ENCODE results near the gene FXYD4.
A peak's percentile ranks its signal among the peaks of the same experiment; 100 is the strongest.
"Not testable (repeated sequence)": the region's sequence is repeated elsewhere in the genome, so short reads cannot be mapped to it uniquely, and the experiment has no call there.

The FXYD4 gene

DNA sequence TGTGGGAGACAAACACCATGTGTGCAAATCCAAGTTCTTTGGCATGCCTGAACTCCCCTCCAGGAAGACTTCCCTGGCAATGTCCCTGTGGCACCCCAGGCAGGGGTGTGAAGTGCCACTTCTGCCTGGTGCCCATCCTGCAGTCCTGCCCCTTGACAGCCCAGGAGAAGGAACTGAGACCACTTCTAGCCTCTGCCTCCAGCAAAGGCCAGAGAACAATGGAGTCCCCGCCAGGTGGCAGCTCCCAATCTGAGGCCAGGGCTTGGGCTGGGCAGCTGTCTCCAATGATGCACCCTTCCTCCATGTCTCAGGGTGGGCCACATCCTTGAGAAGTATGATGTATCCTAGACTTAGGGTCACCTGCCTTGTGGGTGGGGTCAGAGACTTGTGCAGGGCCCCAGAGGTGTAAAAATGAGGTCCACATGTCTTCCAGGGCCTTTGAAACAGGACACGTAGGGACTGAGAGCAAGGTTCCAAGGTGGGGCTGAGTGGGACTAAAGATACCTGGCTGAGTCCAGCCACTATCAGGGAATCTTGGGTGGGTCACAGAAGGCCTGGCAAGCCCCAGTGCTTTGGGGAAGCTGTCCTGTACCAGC, 5.5 kb downstream of the FXYD4 start:
- DNase-seq, result no peak

DNA sequence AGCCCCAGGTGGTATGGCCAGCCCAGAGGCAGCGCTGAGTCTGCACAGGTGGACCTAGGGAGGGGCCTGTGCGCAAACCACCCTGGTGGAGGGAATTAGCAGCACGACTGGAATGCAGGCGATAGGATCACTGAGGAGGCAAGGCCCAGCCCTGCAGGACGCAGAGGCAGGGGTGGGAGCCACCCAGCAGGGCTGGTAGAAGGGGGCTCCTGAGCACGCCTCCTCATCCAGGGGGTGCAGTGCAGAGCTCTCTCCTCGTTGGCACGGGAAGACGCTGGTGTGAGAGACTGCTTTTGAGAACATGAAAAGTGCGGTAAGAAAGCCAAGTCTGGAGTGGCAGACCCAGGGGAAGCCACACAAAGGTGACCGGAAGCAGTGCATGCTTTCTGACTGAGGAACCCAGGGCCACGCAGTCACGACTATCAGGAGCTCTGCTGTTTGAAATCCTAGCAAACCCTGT, 6.0 kb downstream of the FXYD4 start:
- no peak for DNase-seq

DNA sequence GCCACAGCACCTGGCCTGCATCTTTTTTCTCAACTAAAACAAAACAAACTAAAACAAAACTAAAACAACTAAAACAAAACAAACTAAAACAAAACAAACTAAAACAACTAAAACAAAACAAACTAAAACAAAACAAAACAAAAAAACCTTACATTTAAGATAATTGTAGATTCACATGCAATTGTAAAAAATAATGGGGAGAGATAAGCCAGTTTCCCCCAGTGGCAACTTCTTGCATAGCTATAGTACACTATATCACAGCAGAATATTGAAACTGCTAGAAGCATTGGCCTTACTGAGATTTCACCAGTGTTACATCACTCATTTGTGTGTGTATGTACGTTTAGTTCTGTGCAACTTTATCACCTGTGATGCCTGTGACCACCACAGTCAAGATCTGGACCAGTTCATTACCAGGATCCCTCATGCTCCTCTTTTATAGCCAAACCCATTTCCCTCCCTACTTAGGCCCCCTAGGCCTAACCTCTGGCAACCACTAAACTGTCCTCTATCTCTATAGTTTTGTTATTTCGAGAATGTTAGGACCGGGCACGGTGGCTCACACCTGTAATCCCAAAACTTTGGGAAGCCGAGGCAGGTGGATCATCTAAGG, 9.3 kb downstream of the FXYD4 start:
- no peak for DNase-seq

DNA sequence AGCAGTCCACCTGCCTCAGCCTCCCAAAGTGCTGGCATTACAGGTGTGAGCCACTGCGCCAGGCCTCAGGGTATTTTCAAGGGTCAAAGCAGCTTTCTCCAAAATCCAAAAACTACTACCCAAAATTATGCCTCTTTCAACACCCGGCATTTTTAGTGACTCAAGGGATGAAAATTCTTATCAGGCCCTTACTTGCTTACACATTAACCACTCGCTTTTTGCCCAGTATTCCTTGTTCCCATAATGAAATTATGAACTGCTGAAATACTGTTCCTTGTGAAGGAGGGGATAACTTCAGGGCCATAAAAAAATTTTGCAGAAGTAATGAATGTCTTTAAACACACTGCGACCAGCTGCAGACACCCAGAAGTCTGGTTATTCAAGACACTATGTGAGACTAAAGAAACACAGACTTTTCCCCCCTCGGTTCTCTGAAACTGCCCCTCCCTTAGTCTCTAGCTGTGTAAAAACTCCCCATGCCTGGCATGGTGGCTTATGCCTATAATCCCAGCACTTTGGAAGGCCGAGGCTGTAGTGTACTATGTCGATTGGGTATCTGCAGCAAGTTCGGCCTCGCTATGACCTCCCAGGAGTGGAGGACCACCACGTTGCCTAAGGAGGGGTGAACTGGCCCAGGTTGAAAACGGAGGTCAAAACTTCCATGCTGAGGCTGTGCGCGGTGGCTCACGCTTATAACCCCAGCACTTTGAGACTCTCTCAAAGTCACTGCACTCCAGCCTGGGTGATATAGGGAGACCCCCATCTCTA, 12.0 kb downstream of the FXYD4 start:
- DNase-seq, result no peak

DNA sequence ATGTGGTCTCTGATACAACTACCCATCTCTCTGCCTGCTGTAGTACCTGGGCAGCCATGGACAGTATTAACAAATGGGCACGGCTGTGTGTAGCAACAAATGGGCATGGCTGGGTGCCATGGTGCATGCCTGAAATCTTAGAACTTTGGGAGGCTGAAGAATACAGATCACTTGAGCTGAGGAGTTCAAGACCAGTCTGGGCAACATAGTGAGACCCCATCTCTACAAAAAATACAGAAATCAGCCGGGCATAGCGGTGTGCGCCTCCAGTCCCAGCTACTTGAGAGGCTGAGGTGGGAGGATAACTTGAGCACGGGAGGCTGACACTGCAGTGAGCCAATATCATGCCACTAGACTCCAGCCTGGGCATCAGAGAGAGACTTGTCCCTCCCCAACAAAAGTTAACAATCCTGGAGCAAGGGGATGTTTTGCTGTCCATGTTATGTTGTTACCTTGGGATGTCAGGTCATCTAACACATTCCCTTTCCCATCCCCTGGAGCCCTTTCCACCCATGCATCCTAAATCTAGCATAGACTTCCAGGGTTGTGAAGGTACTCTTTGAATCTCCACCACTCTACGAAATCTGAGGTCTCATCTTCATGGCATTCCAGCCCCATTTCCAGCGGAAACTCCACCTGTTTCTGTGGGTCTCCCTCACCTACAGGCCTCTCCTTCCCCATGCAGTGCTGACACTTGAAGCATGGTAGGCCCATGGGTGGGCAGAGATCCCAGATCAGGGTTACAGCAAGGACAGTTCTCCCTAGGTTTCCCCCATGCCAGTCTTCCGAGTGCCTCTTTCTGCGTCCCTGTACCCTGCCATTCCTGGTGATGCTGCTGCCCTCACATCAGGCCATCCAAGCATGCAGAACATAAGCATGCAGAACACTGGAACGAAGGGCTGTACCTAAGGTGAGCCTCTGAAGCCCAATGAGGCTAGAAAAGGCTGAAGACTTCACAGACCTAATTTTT, 13.1 kb downstream of the FXYD4 start:
- DNase-seq, result no peak

DNA sequence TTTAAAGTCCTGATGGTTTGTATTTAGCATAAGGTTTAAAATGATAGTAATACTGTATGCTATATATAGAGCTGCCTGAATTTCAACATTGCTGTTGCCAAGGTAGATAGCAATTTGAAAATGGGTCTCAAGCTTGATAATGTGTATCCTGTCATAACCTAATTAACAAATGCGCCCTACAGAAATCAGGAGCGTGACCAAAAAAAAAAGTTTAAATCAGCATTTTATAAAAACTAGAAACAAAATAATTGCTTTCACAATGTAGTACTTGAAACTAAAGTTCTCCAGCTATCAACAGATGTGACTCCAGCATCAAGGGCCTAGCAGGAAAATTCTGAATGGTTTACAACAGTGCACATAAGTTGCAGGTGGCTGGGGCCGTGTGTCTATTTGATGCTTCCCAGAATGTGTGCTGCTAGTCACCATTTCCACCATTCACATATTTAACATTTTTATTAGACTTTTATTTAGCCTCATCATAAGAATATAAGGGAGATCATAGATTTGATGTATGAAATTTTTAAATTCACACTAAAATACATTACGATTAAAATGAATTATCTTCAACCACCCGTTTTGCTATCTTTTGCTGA, 14.1 kb downstream of the FXYD4 start:
- no peak for DNase-seq

DNA sequence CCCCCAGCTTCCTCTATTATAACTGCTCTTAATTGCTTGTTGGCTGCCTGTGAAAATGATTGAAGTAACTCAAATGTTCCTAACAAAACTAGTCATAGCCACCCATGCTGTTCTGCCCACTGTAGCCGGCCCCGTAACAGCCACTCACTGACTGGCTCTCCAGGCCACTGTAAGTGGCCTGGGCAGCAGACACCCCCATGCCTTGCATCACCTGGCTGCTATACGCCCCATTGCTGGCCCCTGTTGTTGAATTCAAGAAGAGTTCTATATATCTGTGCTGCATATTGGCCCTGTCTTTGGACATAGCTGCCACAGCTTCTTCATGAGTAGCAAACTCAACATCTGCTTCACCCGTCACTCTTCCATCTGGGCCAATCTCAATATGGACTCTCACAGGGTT, 15.1 kb downstream of the FXYD4 start:
- no peak for DNase-seq

DNA sequence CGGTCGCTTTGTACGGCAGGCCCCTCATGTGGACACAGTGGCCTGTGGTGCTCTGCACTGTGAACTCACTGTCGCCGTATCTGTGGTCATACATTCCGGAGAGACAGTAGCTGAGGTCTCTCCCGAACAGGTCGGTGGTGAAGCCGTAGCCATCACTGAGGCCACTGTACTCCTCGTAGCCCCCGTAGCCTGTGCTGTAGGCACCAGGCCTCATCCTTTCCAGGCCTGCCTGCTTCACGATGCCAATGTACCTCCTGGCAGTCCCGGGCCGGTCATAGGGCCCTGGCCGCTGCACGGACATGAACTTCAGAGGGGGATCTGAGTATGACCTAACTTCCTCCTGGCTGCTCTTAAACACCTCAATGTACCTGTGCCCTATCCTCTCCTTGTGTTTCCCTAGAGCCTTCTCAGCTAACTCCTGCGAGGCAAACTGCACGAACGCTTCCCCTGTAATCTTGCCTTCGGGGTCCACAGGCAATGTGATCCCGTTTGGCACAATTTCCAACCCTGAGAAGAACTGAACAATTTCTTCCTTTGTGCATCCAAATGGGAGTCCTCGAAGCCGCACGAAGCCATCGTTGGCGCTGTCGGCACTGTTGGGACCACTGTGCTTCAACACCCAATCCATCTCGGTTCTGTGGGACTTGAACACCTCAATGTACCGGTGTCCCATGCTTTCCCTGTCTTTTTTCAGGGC, 15.7 kb downstream of the FXYD4 start:
- no peak for DNase-seq

DNA sequence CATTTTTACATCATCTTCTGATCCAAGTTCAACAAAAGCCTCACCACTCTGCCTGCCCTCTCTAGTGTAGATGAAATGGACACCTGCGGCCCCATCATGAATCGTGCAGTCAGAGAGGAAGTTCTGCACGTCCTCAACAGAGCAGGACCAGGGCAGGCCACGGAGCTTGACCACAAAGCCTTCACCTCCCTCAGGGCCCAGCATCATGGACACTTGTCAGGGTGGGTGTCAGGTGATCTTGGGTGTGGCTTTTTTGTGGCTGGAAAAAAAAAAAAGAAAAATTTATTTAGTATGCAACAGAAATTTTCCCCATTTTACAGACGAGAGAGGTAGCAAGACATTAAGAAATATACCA, 16.2 kb downstream of the FXYD4 start:
- no peak for DNase-seq

DNA sequence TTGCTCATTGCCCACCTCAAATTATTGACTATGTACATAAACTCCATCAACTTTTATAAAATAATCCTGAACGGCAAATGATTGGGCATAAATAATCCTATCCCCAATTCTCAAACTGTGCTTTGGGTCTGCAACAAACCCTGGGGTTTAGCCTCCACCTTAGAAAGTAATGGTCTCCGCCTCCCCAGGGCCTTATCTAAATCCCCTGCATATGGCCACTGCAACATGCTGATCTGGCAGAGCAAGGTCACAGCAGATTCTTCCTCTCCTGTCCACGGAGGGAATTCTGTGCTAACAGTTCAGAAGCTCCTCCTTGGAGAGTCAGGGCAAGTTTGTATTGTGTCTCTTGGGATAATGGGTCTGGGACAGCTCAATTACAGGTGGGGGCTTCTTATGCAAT, 18.4 kb downstream of the FXYD4 start:
- no peak for DNase-seq

DNA sequence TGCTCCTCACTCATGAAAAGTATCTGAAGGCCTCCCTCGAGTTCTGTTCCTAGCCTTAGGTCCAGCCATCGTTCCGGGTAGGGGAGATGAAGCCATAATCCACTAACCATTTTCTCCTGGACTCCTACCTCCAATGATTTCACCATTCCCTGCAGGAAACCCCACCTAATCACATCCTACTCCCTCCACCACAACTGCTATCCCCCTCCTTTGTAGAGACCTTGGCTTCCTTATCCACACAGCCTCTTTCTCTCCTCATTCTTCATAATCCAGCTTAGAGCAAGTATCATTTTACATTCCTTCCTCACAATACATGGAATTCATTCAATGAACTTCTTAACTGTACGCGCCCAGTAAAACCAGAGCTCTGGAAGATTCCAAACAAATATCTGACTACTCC, 18.9 kb downstream of the FXYD4 start:
- no peak for DNase-seq

DNA sequence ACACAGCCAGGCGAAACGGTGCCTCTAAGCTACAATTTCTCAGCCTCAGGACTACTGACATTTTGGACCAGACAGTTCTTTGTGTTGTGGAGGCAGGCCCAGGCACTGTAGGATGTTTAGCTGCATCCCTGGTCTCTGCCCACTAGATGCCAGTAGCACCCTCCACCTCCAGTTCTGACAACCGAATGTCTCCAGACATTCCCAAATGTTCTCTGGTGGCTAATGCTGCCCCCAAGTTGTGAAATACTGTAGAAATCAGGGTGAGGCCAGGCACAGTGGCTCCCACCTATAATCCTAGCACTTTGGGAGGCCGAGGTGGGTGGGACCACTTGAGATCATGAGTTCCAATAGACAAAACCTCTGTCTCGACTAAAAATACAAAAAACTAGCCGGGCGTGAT, 19.3 kb downstream of the FXYD4 start:
- DNase-seq, result no peak

DNA sequence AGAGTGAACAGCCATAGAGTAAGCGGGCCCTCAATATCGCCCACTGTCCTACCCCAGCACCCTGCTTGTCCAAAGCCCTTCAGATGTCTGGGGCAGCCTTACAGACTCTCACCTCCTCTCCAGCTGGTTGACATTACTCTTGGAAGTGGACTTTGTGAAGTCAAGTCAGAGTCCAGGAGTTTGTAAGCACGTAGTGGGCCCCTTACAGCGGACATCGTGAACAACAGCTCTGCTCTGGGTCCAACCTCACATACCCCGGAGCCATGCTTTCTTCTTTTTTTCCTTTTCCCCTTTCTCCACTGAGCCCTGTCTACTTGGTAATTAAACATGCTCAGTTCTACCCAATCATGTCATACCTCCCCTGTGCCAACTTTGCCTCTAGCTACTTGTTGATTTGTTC, 20.1 kb downstream of the FXYD4 start:
- no peak for DNase-seq

DNA sequence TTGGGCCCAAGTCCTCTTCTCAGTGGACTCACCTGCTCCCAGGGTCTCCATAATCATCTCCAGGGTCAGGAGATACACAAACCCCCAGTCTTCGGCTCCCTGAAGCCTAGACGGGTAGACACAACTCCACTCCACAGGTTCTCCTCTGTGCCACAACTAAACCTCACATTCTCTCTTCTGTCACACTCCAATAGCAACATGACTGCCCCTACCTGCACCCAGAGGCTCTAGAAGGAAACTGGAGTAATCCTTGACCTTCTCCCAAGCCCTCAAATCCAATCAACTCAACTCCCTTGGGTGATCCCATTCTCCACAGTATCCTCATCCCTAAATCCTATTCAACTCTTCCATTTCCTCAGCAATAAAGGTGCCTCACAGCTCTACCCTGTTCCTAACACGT, 21.3 kb downstream of the FXYD4 start:
- DNase-seq, result no peak

DNA sequence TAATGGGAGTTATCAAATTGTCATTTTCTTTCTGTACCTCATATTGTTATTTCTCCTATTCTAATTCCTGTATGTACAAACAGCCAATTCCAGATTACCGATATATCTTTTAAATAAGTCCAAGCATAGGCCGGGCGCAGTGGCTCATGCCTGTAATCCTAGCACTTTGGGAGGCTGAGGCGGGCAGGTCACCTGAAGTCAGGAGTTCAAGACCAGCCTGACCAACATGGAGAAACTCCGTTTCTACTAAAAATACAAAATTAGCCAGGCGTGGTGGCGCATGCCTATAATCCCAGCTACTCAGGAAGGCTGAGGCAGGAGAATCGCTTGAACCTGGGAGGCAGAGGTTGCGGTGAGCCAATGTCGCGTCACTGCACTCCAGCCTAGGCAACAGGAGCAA, 21.8 kb downstream of the FXYD4 start:
- DNase-seq, result not testable (repeated sequence)

DNA sequence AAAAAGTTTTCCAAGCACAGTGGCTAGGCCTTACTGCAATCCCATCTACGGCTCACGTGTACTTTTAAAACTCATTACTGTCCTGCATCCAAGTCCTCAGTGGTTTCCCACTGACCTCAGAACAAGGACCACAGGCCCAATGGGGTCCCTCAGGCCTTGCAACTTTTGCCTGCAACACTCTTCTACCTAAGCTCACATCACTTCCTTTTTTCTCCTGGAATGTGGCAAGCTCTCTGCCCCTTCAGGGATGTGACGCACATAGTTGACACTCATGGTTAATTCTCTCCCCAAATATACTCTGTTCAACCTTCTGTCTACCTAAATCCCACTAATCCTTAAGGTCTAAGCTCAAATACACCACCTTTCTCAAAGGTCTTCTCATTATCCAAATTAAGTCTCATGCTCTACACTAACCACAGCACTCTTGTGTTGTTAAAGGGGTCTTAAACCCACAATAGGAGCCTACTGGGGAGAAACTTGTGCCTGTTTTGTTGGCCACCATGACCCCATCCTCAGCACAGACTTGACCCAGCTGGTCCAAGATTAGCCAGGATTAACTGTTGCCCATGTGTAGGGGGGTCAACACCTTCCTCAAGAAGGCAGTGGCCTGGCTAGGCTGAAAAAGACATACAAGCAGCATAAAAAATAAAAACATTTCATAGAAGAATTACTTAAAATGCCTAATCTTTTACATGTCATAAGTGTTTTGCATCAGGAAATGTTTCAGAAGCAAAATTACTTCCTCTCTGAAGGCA, 22.3 kb downstream of the FXYD4 start:
- DNase-seq, result no peak

DNA sequence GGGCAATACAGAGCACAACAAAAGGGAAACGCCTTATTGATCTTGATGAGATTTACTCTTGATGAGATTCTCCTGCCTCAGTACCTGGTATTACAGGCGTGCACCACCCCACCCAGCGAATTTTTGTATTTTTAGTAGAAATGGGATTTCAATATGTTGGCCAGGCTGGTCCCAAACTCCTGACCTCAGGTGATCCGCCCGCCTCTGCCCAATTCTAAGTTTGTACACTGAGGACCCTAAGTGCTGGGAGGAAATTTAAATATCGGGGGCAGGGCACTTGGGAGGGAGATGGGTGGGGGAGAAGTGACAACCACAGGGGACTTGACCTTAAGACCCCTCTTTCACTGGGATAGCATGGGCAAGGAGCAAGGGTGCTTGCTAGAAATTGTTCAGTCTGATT, 23.4 kb downstream of the FXYD4 start:
- DNase-seq, result no peak

DNA sequence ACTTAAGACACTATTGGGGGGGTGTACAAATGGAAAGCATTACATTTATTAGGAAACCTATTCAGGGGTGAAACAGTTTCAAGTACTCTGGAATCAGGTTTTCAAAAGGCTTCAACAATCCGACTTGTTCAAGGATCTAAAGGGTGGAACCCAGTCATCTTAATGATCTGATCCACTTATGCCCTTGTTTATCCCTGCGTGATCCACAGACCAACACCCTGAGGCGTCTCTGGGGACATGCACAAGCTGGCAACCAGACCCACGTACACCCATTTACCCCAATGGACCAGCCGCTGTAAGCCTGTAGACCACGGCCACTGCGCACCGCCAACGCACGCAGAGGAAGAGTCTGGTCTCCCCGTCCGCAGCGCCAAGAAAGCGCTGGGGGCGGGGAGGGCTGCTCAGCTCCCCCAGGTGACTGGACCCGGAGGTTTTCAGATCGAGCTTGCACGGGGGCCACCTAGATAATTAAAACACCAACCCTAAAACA, 24.2 kb downstream of the FXYD4 start:
- DNase-seq, result no peak

DNA sequence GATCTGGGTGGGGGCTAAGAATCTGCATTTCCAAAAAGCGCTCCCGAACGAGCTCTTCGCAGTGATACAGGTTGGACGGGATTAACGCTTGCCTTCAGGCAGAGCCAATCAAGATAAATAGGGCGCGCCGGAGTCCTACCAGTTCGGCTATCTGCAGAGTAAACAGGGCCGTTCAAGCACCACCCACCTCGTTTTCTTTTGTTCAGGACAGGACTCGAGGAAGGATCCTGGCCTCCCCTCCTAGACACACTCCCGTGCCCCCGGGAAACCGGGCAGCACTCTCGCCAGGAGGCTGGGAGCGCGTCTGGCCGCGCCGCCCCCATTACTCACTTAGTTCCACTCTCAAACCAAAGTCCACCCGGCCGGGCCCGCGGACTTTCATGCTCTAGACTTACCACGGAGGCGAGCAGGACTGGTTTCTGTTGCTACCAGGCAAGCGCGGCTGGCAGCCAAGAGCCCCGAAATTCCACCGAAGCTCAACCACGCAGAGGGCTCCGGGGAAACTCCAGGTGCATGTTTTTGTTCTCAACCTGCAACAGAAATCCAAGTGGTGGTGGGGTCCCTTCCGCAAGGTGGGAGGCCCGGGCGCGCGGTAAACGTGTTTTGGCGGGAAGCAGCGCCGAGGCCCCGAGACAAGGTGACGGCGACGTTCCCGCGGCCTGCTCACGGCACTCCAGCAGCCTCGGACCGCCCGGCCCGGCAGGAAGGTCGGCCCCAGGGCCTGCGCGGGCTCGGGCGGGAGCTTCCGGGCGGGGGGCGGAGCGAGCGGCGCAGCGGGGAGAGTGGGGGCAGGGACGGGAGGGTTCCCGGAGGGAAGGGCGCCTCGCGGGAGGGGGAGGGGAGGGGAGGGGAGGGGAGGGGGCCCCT, 24.9 kb downstream of the FXYD4 start:
- DNase-seq, result peak; percentile 48

DNA sequence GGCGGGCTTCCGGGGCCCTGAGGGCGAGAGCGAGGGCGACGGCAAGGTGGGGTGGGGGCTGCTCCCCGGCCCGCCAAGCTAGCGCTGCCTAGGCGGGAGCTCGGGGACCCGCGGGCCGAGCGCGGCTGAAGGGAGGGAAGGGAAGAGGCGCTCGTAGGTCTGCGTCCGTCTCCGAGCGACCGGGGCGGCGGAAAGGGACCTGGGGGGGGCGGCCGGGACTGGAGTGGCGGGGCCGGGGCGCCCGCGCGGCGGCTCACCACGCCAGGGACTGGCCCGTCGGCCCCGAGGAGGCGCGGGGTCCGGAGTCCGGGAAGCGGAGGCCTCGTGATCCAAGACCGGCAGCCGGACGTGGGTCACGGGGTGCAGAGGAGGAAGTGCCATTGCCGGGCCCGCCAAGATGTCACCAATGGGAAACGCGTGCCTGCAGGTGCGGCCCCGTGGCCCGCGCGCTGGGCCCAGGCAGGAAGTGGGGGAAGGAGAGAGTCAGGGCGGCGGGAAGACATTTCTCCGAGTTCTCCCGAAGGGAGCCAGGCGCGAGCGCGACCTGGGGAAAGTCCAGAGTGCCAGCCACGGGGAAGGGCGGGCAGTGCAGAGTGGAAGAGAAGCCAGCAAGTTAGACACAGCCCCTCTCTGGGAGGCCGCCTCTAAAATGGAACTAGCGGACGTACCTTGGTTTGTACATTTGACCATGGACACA, 25.6 kb downstream of the FXYD4 start:
- DNase-seq, result peak; percentile 58
